ENCODE measurements around the gene GOLIM4.

GRCh38 chr3:168080022-168080421, 15.7 kb downstream of the GOLIM4 start:
- TF ChIP-seq MAX (IDR thresholded peaks at IDR 0.05) (no peak), EP300 (IDR thresholded peaks at IDR 0.05; ENCODE audit: borderline replicate concordance) (no peak), REST (IDR thresholded peaks at IDR 0.05; ENCODE audit: low read depth) (no peak), USF1 (IDR thresholded peaks at IDR 0.05) (no peak), EGR1 (IDR thresholded peaks at IDR 0.05) (no peak), TCF12 (IDR thresholded peaks at IDR 0.05; ENCODE audit: low read depth) (no peak), YY1 (IDR thresholded peaks at IDR 0.05; ENCODE audit: low read depth) (no peak), TAF1 (IDR thresholded peaks at IDR 0.05; ENCODE audit: low read depth) (no peak), RAD21 (IDR thresholded peaks at IDR 0.05; ENCODE audit: low read depth) (no peak), ZBTB7A (IDR thresholded peaks at IDR 0.05; ENCODE audit: low read depth) (no peak), CEBPB (IDR thresholded peaks at IDR 0.05) (no peak), CREB1 (IDR thresholded peaks at IDR 0.05; ENCODE audit: low read depth) (no peak)

All from Ishikawa (cell line).